HG03460 (cell line): ENCODE data around the gene UPK2.
"Not testable (repeated sequence)": the region's sequence is repeated elsewhere in the genome, so short reads cannot be mapped to it uniquely, and the experiment has no call there.

ENCODE experiments used
- ATAC-seq: cut with Tn5 transposase; IDR thresholded peaks from one replicate; pipeline ENCODE4 v1.9.1; 2021; ENCODE audit not compliant: unreplicated experiment

UPK2 gene

GRCh38 chr11:118938491-118939403 is 17.4 kb upstream of the UPK2 start:
- no peak for ATAC-seq

- ATAC-seq = no peak
These were observed 16.6 kb upstream of the UPK2 start for GRCh38 chr11:118939404-118939915.

- ATAC-seq = no peak
These were observed 16.0 kb upstream of the UPK2 start for GRCh38 chr11:118939953-118940598.

DNA sequence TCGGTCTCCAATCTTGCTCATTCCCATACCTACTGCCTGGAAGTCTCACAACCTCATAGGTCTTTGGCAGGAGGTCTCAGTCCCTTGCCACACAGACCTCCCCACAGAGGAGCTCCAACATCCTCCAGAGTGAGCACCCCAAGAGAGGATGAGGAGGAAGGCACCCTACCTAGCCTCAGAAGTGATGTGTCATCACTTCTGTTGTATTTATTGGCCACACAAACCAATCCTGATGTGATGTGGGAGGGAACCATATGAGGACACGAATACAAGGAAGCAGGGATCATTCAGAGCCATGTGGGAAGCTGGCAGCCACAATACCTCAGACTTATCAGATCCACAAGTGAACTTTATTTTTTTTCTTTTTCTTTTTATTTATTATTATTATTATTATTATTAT is 9.0 kb upstream of the UPK2 start:
- ATAC-seq = no peak

DNA sequence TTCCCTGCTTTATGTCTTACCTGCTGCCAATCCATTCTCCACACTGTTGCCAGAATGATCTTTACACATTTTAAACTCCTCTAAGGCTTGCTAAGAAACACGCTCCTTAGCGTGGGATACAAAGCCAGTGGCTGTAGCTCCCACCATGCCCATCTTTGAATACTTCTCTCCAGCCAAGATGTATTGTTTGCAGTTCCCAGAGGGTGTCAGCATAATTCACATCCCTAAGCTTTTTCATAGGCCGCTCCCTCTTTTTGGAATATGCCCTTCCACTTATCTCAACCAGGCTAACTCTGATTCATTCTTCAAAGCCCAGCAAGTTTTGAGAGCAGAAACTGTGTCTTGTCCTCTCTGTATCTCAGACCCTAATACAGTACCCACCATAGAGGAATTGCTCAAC is 8.1 kb upstream of the UPK2 start:
- ATAC-seq = no peak

DNA sequence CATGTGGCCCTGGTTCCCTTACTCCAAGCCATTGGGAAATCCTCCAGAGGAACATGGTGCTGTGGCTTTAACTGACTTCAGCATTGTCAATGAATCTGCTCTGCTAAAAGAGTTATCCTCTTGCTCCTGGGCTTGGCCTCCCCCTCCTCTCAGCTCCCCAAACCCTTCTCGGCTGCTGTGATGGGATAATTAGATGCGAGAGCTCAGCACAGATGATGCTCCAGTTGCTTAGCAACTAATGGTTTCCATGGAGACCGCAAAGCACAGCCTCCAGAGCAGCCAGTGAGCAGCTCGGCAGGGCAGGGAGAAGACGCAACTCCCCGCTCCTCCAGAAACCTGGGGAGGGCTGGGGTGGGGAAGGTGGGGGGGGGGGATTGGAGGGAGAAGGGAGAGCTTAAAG is 2.8 kb upstream of the UPK2 start:
- ATAC-seq = no peak

DNA sequence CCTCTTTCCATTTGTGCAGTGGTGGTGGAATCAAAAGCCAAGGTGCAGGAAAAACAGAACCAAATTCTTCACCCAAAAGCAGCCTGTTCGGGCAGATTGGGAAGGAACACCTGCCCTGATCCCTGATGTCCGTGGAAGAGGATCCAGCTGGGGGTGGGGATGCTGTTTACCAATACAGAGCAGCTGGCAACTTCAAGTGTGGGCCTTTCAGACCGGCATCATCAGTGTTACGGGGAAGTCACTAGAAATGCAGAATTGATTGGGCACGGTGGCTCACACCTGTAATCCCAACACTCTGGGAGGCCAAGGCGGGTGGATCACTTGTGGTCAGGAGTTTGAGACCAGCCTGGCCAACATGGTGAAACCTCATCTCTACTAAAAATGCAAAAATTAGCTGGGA is 2.1 kb upstream of the UPK2 start:
- not testable (repeated sequence) for ATAC-seq

DNA sequence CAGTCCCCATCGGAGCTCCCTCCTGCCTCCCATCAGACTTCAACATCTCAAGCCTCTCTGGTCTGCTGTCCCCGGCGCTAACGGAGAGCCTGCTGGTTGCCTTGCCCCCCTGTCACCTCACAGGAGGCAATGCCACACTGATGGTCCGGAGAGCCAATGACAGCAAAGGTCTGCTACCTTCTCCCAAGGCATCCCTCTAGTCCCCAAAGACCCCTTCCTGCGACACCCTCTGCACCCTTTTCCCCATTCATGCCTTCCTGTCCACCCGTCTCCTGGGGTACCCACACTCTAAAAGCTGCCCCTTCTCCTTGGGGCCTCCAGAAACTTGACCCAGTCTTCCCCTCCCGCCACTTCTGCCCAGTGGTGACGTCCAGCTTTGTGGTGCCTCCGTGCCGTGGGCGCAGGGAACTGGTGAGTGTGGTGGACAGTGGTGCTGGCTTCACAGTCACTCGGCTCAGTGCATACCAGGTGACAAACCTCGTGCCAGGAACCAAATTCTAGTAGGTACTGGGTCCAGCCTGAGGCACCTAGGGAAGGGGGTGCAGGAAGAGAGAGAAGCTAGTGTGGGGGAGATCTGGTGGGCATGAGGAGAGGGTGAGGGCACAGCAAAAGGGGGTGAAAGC is 860 bp downstream of the UPK2 start:
- ATAC-seq = no peak

DNA sequence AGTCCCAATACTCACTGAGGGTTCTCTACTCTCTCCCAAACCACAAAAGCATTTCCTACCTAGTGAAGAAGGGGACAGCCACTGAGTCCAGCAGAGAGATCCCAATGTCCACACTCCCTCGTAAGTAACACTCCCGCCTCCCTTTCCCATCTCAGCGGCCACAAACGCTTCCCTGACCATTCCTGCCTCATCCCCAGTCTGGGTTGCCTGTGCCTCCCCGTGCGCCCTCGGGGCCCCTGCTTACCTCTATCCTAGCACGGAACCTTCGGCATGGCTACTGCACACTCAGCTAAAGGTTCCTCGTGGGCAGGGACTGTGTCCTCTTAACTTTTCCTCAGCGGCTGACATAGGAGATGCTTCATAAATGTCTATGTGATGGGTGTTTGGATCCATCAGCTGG is 1.5 kb downstream of the UPK2 start:
- ATAC-seq = no peak

DNA sequence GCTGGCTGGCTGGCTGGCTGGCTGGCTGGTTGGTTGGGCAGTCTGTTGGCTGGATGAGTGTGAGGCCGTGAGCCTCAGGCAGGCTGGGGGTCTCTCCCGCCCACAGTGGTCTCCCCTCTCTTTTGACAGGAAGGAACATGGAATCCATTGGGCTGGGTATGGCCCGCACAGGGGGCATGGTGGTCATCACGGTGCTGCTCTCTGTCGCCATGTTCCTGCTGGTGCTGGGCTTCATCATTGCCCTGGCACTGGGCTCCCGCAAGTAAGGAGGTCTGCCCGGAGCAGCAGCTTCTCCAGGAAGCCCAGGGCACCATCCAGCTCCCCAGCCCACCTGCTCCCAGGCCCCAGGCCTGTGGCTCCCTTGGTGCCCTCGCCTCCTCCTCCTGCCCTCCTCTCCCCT is 1.9 kb downstream of the UPK2 start:
- no peak for ATAC-seq

DNA sequence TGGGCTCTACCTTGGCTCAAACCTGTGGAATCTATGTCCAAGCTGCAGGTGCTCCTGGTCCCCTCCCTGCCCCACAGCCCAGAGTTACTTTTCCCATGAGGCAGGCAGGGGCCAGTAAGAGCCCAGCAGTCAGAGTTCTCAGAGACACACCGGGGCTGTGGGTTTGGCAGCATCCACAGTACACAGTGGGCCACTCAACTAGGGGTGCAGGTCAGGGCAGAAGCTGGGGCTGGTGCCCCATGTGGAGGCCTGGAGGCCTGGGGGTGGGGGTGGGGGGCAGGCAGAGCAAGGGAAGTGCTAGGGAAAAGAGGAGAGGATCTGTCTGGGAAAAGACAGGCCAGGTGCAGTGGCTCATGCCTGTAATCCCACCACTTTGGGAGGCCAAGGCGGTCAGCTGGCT is 2.5 kb downstream of the UPK2 start:
- ATAC-seq = no peak

- no peak for ATAC-seq
These were observed 5.1 kb downstream of the UPK2 start for GRCh38 chr11:118961189-118961588.

DNA sequence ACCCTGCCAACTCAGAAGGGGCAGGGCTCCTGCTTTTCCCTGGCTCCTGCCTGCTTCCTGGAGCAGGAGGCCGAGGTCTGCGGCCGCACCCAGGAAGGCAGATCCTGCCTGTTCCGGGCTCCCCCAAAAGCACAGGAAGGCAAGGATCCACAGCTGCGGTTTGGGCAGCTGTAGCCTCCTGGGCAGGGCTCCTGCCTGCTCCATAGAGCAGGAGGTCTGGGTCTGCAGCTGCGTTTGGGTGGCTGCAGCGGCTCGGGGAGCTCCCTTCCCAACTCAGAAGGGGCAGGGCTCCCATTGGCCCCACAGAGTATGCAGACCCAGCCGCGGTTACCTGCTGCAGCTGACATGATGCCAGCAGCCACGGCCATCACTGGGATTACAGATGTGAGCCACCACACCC is 5.5 kb downstream of the UPK2 start:
- ATAC-seq = no peak

- not testable (repeated sequence) for ATAC-seq
These were observed 13.4 kb downstream of the UPK2 start for GRCh38 chr11:118969508-118969907.

DNA sequence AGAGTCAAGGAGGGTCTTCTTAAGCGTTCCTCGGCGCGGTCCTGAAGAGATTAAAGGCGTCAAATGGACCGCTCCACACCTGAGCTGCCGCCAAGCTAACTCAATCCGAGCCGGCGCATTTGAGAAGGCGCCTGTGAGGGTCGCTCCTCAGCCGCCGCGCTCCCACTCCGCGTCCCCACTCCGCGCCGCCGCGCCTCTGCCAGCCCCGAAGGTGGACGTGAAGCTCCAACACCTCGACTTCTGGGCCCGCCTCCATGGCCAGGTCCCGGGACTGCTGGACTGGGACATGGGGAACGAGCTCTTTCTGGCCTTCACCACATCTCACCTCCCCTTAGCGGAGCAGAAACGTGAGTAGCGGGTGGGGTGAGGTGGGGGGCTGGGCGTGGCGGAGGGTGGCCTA is 15.5 kb downstream of the UPK2 start, which contains the start of gene FOXR1:
TSS of gene FOXR1 (plus strand) at position 116 of the 400 bp plus-strand sequence. CDS start at position 287, 171 bp downstream.
- ATAC-seq = no peak

DNA sequence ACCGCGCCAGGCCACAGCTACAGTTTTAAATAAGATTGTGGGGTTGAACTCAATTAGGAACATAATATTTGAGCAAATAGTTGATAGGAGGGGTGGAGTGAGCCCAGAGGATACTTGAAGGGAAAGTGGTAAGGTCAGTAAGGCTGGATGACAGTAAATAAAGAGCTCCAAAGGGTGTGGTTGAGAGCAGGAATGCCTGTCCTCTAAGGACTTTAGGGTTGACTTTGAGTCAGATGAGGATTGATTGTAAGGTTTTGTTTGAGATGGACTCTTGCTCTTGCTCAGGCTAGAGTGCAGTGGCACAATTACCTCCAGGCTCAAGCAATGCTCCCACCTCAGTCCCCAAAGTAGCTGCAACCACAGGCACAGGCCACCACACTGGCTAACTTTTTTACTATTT is 17.9 kb downstream of the UPK2 start:
- ATAC-seq = no peak

GRCh38 chr11:118975771-118976709 is 19.9 kb downstream of the UPK2 start:
- ATAC-seq = no peak

GRCh38 chr11:118979434-118979833 is 23.3 kb downstream of the UPK2 start:
- ATAC-seq = no peak

GRCh38 chr11:118980191-118980881 is 24.2 kb downstream of the UPK2 start:
- ATAC-seq = no peak

DNA sequence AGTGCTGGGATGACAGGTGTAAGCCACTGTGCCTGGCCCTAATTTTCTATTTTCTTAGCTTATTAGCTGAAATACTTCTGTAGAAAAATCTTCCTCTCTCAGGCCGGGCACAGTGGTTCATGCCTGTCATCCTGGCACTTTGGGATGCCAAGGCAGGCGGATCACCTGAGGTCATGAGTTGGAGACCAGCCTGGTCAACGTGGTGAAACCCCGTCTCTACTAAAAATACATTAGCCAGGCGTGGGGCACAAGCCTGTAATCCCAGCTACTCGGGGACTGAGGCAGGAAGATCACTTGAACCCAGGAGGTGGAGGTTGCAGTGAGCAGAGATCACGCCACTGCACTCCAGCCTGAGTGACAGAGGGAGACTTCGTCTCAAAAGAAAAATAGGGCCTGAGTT is 28.2 kb downstream of the UPK2 start:
- not testable (repeated sequence) for ATAC-seq
